HG02759 (cell line): ENCODE data around the gene INPP5A.

Source experiments
- ATAC-seq: cut with Tn5 transposase; IDR thresholded peaks from one replicate; pipeline ENCODE4 v1.9.1; 2021; ENCODE audit warnings: mild to moderate bottlenecking, moderate library complexity; ENCODE audit not compliant: unreplicated experiment

Gene INPP5A

GRCh38 chr10:132517951-132518521 is 19.6 kb upstream of the INPP5A start:
- ATAC-seq: no peak

GRCh38 chr10:132518572-132519381 is 18.8 kb upstream of the INPP5A start:
- ATAC-seq: no peak

- no peak for ATAC-seq
Measured at GRCh38 chr10:132519382-132520176, 18.0 kb upstream of the INPP5A start.

DNA sequence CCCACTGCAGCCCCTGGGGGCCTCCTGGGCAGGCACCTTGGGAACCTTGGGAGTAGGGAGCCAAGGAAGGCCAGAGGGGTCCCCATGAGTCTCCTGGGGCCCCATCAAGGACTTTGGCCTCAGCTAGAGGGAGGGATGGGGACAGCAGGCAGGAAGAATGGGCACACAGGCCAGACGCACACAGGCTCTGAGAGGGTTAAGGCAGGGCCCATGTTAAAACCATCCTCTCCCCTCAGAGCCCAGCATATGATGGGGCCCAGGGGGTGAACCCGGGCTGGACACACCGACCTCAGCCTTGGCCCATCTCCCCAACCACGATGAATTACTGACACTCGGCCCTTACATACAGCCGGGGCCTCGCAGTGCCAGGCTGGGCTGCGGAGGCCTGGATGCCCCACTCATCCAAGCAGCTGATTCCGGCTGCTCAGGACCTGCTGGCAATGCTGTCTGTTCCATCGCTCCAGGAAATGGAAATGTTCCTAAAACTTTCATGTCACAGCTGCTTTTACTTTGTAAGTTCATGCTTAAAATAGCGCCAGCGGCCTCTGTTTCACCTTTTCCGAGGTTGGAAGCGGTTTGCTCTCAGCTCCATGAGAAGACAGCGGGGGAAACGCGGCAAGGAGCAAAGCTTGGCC is 17.3 kb upstream of the INPP5A start:
- ATAC-seq: no peak

DNA sequence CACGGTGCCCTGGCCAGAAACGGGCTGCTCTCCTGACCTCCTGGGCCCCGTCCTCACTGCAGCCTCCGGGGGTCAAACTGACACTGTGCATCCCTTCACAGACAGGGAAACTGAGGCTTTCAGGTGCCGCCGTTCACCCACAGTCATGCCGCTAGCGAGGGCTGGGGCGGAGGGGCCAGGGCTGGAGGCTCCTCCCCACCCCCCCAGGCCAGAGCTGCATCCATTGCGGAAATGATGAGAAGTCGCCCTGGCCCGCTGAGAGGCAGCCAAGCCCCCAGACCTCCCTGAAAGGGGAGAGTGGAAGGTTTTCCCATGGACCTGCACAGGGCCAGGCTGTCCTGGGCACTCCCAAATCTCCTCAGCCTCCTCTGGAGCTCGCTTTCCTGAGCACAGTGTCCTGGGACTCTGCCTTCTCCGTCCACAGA is 16.5 kb upstream of the INPP5A start:
- no peak for ATAC-seq

- ATAC-seq: no peak
Measured at GRCh38 chr10:132521466-132522102, 16.0 kb upstream of the INPP5A start.

DNA sequence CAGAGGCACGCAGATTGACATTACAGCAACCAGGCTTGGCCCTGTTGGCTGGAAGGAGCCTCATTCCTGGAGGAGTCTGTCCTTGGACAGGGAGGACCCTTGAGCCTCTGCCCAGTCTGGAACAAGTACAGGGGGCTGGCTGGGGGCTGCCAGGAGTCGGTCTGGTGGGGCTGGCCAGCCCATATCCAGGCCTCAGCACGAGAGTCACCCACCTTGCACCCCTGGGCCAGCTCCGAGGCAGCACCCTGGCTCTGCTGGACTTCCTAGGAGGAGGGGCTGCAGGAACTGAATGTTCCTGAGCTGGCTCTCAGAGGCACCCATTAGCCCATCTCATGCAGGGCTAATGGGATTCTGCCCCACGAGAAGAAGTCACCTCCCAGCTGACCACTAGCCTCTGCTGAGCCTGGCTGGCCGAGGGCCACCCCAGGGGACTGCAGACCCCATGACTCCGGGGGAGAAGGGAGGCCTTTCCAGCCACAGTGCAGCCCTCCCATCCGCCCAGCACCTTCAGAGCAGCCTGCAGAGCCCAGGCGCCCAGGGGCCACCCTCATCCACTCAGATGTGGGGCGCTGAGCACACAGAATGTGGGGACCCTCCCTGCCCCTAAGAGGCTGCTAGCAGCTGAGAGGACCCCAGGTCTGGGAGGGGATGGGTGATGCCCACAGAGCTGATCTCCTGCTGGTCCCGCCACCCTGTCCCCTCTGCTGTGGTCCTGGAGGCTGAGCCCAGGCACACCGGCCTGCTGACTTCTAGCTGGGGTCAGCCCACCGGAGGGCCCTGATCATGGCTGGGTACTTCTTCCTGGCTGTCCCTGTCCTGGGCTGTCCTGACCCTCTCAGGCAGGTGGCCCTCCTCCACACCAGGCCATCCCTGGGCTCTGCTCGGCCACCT is 14.8 kb upstream of the INPP5A start:
- ATAC-seq: no peak

- ATAC-seq: no peak
Measured at GRCh38 chr10:132523561-132524442, 13.8 kb upstream of the INPP5A start.

GRCh38 chr10:132524443-132525285 is 12.9 kb upstream of the INPP5A start:
- ATAC-seq: no peak

- no peak for ATAC-seq
Measured at GRCh38 chr10:132526676-132527075, 10.9 kb upstream of the INPP5A start.

- no peak for ATAC-seq
Measured at GRCh38 chr10:132527339-132528063, 10.1 kb upstream of the INPP5A start.

GRCh38 chr10:132528064-132528691 is 9.4 kb upstream of the INPP5A start:
- no peak for ATAC-seq

DNA sequence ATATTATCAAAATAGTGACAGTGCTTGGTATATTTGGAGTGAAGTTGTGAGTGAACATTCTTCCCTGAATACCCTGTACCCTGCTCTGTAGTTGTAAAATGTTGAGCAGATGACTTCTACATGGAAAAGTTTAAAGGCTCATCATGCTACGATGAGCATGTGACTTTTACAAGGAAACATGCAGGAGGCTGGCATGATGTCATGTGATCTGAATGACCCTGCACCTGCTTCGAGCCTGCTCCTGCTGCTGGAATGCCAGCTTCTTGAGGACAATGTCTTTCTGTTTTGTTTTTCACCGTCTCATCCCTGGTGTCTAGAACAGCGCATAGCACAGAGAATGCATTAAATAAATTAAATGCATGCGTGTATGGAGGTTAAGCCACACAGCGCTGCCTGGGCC is 5.4 kb upstream of the INPP5A start:
- ATAC-seq: no peak

DNA sequence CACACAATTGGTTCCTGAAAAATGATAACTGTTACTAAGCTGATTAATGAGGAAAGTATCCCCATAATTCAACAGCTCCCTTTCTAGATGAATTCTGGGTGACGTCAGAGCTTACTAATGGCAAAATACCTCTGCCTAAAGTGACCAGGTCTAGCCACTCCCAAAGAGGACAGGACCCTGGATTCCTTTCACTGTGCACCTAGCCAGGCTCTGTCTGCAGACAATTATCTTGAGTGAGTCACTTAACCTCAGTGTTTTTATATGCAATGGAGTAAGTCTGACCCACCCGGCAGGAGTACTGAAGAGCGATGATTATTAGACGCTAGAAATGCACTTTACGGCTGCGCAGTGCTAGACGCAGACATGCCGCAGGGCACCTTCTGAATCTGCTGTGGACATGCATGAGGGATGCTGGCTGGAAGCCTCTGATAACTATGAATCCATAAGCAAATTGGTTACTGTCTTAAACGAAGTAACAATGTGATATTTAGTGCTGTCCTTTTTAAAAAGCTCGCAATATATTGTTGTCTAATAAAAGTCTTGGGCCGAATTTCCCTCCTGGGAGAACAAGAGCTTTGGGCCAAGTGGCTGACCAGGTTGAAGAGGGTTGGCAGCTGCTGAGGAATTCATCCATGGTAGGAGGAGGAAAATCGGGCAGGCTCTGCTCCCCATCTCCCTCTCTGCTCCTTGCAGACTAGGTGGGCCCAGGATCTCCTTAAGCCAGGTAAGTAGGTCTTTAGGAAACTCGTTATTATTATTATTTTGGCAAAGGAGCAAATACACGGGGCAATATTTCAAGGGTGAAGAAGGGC is 4.6 kb upstream of the INPP5A start:
- no peak for ATAC-seq

- ATAC-seq: no peak
Measured at GRCh38 chr10:132533571-132534260, 3.9 kb upstream of the INPP5A start.
